Breast epithelium (tissue), 3 donors: ENCODE results near the gene MON2.

Experiments used
- POLR2A ChIP-seq: fragments of 450-650 bp; IDR thresholded peaks from one replicate; pipeline ENCODE4 v1.6.1; 2016; ENCODE audit warnings: antibody characterized with exemption, mild to moderate bottlenecking, moderate library complexity
- POLR2AphosphoS5 ChIP-seq, 3 donors: sonication (generic); formaldehyde crosslinking; IDR thresholded peaks; one replicate each; pipeline ENCODE4 v1.6.1; 2017; ENCODE audit warnings: antibody characterized with exemption in 3 of 3
- TF ChIP-seq, protein P1 (sequence below), 3 donors: fragments of 450-650 bp; IDR thresholded peaks; one replicate each; pipeline ENCODE4 v1.5.1; 2016 to 2017; ENCODE audit warnings: antibody characterized with exemption in 3 of 3, mild to moderate bottlenecking in 3 of 3, moderate library complexity in 3 of 3

DNA sequence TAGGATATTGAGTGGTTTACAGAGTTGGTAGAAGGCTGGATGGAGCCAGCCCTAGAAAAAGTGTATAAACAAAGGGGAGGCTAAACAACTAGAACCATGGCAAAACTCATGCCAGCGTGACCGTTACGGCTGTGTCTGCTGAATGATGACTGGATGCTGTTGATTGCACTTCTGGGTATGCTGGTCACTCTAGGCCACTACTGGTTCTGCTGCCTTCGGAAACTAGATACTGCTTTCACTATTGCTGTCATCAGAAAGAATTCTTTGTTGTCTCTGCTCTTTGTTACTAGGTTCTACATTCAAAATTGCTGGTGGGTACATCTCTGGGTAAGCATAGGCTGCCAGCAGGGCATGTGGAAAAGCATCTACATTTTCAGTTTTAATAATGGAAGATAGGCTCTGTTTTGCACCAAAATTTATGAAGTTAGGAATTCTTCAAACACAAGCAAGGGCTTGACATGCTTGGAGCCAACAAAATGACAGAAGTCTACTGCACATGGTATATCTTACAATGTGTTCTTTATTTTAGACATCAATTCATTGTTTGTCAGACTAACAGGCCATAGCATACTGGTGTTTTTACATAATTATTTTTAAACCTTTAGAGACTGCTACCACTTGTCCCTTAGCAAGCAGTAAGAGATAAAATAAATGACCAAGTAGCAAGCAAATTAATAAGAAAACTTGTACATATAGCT is 15.4 kb downstream of the MON2 start:
- TF ChIP-seq, protein P1, sequence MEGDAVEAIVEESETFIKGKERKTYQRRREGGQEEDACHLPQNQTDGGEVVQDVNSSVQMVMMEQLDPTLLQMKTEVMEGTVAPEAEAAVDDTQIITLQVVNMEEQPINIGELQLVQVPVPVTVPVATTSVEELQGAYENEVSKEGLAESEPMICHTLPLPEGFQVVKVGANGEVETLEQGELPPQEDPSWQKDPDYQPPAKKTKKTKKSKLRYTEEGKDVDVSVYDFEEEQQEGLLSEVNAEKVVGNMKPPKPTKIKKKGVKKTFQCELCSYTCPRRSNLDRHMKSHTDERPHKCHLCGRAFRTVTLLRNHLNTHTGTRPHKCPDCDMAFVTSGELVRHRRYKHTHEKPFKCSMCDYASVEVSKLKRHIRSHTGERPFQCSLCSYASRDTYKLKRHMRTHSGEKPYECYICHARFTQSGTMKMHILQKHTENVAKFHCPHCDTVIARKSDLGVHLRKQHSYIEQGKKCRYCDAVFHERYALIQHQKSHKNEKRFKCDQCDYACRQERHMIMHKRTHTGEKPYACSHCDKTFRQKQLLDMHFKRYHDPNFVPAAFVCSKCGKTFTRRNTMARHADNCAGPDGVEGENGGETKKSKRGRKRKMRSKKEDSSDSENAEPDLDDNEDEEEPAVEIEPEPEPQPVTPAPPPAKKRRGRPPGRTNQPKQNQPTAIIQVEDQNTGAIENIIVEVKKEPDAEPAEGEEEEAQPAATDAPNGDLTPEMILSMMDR (IDR thresholded peaks at IDR 0.05), result no peak
- no peak for TF ChIP-seq POLR2AphosphoS5 (IDR thresholded peaks at IDR 0.05)
- TF ChIP-seq POLR2A, result no peak
